Hematopoietic multipotent progenitor cell treated with erythropoietin and hydrocortisone succinate and interleukin-3 and kit ligand, for 17 days (in vitro differentiated cells): ENCODE results near the gene SMOC2.
"Not testable (repeated sequence)": the region's sequence is repeated elsewhere in the genome, so short reads cannot be mapped to it uniquely, and the experiment has no call there.

Source experiments
- DNase-seq: peaks from one replicate; pipeline ENCODE4 v3.0.0-alpha.2; 2015; ENCODE audit warnings: low spot score

The SMOC2 gene

GRCh38 chr6:168686831-168687730 lies 246.1 kb downstream of the SMOC2 start:
- DNase-seq: no peak

- DNase-seq: no peak
Measured at GRCh38 chr6:168690271-168690670, 249.3 kb downstream of the SMOC2 start.

GRCh38 chr6:168691774-168692173 lies 250.8 kb downstream of the SMOC2 start:
- DNase-seq: no peak

- no peak for DNase-seq
Measured at GRCh38 chr6:168692193-168692914, 251.4 kb downstream of the SMOC2 start.

GRCh38 chr6:168692915-168693257 lies 251.9 kb downstream of the SMOC2 start:
- not testable (repeated sequence) for DNase-seq

- DNase-seq: not testable (repeated sequence)
Measured at GRCh38 chr6:168694797-168695196, 253.8 kb downstream of the SMOC2 start.

- DNase-seq: no peak
Measured at GRCh38 chr6:168695701-168696100, 254.7 kb downstream of the SMOC2 start.

GRCh38 chr6:168698923-168699322 lies 257.9 kb downstream of the SMOC2 start:
- no peak for DNase-seq

- DNase-seq: no peak
Measured at GRCh38 chr6:168699631-168700295, 258.8 kb downstream of the SMOC2 start.

- no peak for DNase-seq
Measured at GRCh38 chr6:168700880-168701279, 259.9 kb downstream of the SMOC2 start.

GRCh38 chr6:168703990-168704389 lies 263.0 kb downstream of the SMOC2 start:
- DNase-seq: no peak

GRCh38 chr6:168704678-168705077 lies 263.7 kb downstream of the SMOC2 start:
- no peak for DNase-seq

GRCh38 chr6:168705271-168705670 lies 264.3 kb downstream of the SMOC2 start:
- not testable (repeated sequence) for DNase-seq

GRCh38 chr6:168706471-168707177 lies 265.6 kb downstream of the SMOC2 start:
- DNase-seq: no peak

GRCh38 chr6:168708526-168708925 lies 267.5 kb downstream of the SMOC2 start:
- no peak for DNase-seq

- no peak for DNase-seq
Measured at GRCh38 chr6:168708984-168709383, 268.0 kb downstream of the SMOC2 start.

GRCh38 chr6:168709390-168709789 lies 268.4 kb downstream of the SMOC2 start:
- no peak for DNase-seq

GRCh38 chr6:168709991-168710390 lies 269.0 kb downstream of the SMOC2 start:
- no peak for DNase-seq

GRCh38 chr6:168711049-168711640 lies 270.2 kb downstream of the SMOC2 start:
- DNase-seq: no peak

GRCh38 chr6:168711666-168712300 lies 270.8 kb downstream of the SMOC2 start:
- no peak for DNase-seq

GRCh38 chr6:168712993-168713392 lies 272.0 kb downstream of the SMOC2 start:
- DNase-seq: no peak
